ENCODE measurements around the gene MAP3K7CL.
A peak's percentile ranks its signal among the peaks of the same experiment; 100 is the strongest.
"Not testable (repeated sequence)": the region's sequence is repeated elsewhere in the genome, so short reads cannot be mapped to it uniquely, and the experiment has no call there.

MAP3K7CL gene

GRCh38 chr21:29151931-29152330 lies 21.5 kb downstream of the MAP3K7CL start:
- H3K9ac ChIP-seq (ENCODE audit: low read length in 5 of 5) = no peak overlapping the region
- H3K9me3 ChIP-seq (ENCODE audit: control insufficient read depth in 5 of 5, low read length in 5 of 5) = no peaks in the 10 kb centered on the region
- no peak overlapping the region for H3K27ac ChIP-seq (ENCODE audit: low read depth, low read length)
- no peaks in the 10 kb centered on the region for H3K27me3 ChIP-seq (ENCODE audit: control insufficient read depth in 5 of 5, insufficient read depth in 4 of 5, low read length in 5 of 5)
- no peak overlapping the region for H3K4me3 ChIP-seq (ENCODE audit: low read depth in 1 of 5, low read length in 5 of 5)
- no peaks in the 10 kb centered on the region for H3K36me3 ChIP-seq (ENCODE audit: control insufficient read depth in 5 of 5, insufficient read depth in 5 of 5, low read length in 5 of 5)
- peaks cover 0 to 27% (median 18%) of the 10 kb centered on the region in 5 donors for H3K4me1 ChIP-seq (ENCODE audit: control insufficient read depth in 5 of 5, insufficient read depth in 5 of 5, low read length in 5 of 5)

- H3K27me3 ChIP-seq (ENCODE audit: control insufficient read depth in 5 of 5, insufficient read depth in 4 of 5, low read length in 5 of 5) = no peaks in the 10 kb centered on the region
- no peak overlapping the region for H3K27ac ChIP-seq (ENCODE audit: low read depth, low read length)
- no peaks in the 10 kb centered on the region for H3K9me3 ChIP-seq (ENCODE audit: control insufficient read depth in 5 of 5, low read length in 5 of 5)
- H3K4me1 ChIP-seq (ENCODE audit: control insufficient read depth in 5 of 5, insufficient read depth in 5 of 5, low read length in 5 of 5) = peaks cover 0 to 27% (median 18%) of the 10 kb centered on the region in 5 donors
- no peak overlapping the region for H3K4me3 ChIP-seq (ENCODE audit: low read depth in 1 of 5, low read length in 5 of 5)
- no peaks in the 10 kb centered on the region for H3K36me3 ChIP-seq (ENCODE audit: control insufficient read depth in 5 of 5, insufficient read depth in 5 of 5, low read length in 5 of 5)
- H3K9ac ChIP-seq (ENCODE audit: low read length in 5 of 5) = no peak overlapping the region
Measured at GRCh38 chr21:29152916-29153315, 22.5 kb downstream of the MAP3K7CL start.

- Histone ChIP-seq H3K9ac (ENCODE audit: low read length in 5 of 5) (no peak overlapping the region), H3K4me3 (ENCODE audit: low read depth in 1 of 5, low read length in 5 of 5) (no peak overlapping the region), H3K9me3 (ENCODE audit: control insufficient read depth in 5 of 5, low read length in 5 of 5) (no peaks in the 10 kb centered on the region), H3K36me3 (ENCODE audit: control insufficient read depth in 5 of 5, insufficient read depth in 5 of 5, low read length in 5 of 5) (no peaks in the 10 kb centered on the region), H3K4me1 (ENCODE audit: control insufficient read depth in 5 of 5, insufficient read depth in 5 of 5, low read length in 5 of 5) (peaks cover 0 to 15% (median 8%) of the 10 kb centered on the region in 5 donors), H3K27ac (ENCODE audit: low read depth, low read length) (no peak overlapping the region), H3K27me3 (ENCODE audit: control insufficient read depth in 5 of 5, insufficient read depth in 4 of 5, low read length in 5 of 5) (no peaks in the 10 kb centered on the region)
Measured at GRCh38 chr21:29154270-29154669, 23.8 kb downstream of the MAP3K7CL start.

GRCh38 chr21:29155118-29155932 lies 24.9 kb downstream of the MAP3K7CL start:
- H3K27me3 ChIP-seq (ENCODE audit: control insufficient read depth in 5 of 5, insufficient read depth in 4 of 5, low read length in 5 of 5) = no peaks in the 10 kb centered on the region
- peak overlapping the region; percentile 49 to 61 (median 56) for H3K4me3 ChIP-seq (ENCODE audit: low read depth in 1 of 5, low read length in 5 of 5)
- H3K9ac ChIP-seq (ENCODE audit: low read length in 5 of 5) = peak overlapping the region in 1 of 5 donors; percentile 18
- no peaks in the 10 kb centered on the region for H3K36me3 ChIP-seq (ENCODE audit: control insufficient read depth in 5 of 5, insufficient read depth in 5 of 5, low read length in 5 of 5)
- H3K9me3 ChIP-seq (ENCODE audit: control insufficient read depth in 5 of 5, low read length in 5 of 5) = no peaks in the 10 kb centered on the region
- H3K27ac ChIP-seq (ENCODE audit: low read depth, low read length) = no peak overlapping the region
- H3K4me1 ChIP-seq (ENCODE audit: control insufficient read depth in 5 of 5, insufficient read depth in 5 of 5, low read length in 5 of 5) = peaks cover 0 to 14% (median 8%) of the 10 kb centered on the region in 5 donors

GRCh38 chr21:29155933-29156260 lies 25.5 kb downstream of the MAP3K7CL start:
- Histone ChIP-seq H3K9me3 (ENCODE audit: control insufficient read depth in 5 of 5, low read length in 5 of 5) (no peaks in the 10 kb centered on the region), H3K27ac (ENCODE audit: low read depth, low read length) (no peak overlapping the region), H3K9ac (ENCODE audit: low read length in 5 of 5) (peak overlapping the region in 1 of 5 donors; percentile 18), H3K36me3 (ENCODE audit: control insufficient read depth in 5 of 5, insufficient read depth in 5 of 5, low read length in 5 of 5) (no peaks in the 10 kb centered on the region), H3K27me3 (ENCODE audit: control insufficient read depth in 5 of 5, insufficient read depth in 4 of 5, low read length in 5 of 5) (no peaks in the 10 kb centered on the region), H3K4me1 (ENCODE audit: control insufficient read depth in 5 of 5, insufficient read depth in 5 of 5, low read length in 5 of 5) (peaks cover 0 to 14% (median 8%) of the 10 kb centered on the region in 5 donors), H3K4me3 (ENCODE audit: low read depth in 1 of 5, low read length in 5 of 5) (peak overlapping the region in 4 of 5 donors; percentile 49 to 61 (median 58))

- no peaks in the 10 kb centered on the region for H3K27me3 ChIP-seq (ENCODE audit: control insufficient read depth in 5 of 5, insufficient read depth in 4 of 5, low read length in 5 of 5)
- H3K4me1 ChIP-seq (ENCODE audit: control insufficient read depth in 5 of 5, insufficient read depth in 5 of 5, low read length in 5 of 5) = peaks cover 0 to 14% (median 8%) of the 10 kb centered on the region in 5 donors
- H3K9ac ChIP-seq (ENCODE audit: low read length in 5 of 5) = no peak overlapping the region
Measured at GRCh38 chr21:29157080-29157479, 26.6 kb downstream of the MAP3K7CL start.

GRCh38 chr21:29159842-29160241 lies 29.4 kb downstream of the MAP3K7CL start:
- Histone ChIP-seq H3K4me3 (ENCODE audit: low read depth in 1 of 5, low read length in 5 of 5) (no peak overlapping the region), H3K27me3 (ENCODE audit: control insufficient read depth in 5 of 5, insufficient read depth in 4 of 5, low read length in 5 of 5) (no peaks in the 10 kb centered on the region), H3K36me3 (ENCODE audit: control insufficient read depth in 5 of 5, insufficient read depth in 5 of 5, low read length in 5 of 5) (no peaks in the 10 kb centered on the region), H3K27ac (ENCODE audit: low read depth, low read length) (no peak overlapping the region), H3K4me1 (ENCODE audit: control insufficient read depth in 5 of 5, insufficient read depth in 5 of 5, low read length in 5 of 5) (peaks cover 0 to 27% (median 15%) of the 10 kb centered on the region in 5 donors), H3K9me3 (ENCODE audit: control insufficient read depth in 5 of 5, low read length in 5 of 5) (no peaks in the 10 kb centered on the region), H3K9ac (ENCODE audit: low read length in 5 of 5) (no peak overlapping the region)

More at GRCh38 chr21:29157080-29157479, 26.6 kb downstream of the MAP3K7CL start:
- H3K27ac ChIP-seq (ENCODE audit: low read depth, low read length) = no peak overlapping the region
- no peak overlapping the region for H3K4me3 ChIP-seq (ENCODE audit: low read depth in 1 of 5, low read length in 5 of 5)
- H3K36me3 ChIP-seq (ENCODE audit: control insufficient read depth in 5 of 5, insufficient read depth in 5 of 5, low read length in 5 of 5) = no peaks in the 10 kb centered on the region
- no peaks in the 10 kb centered on the region for H3K9me3 ChIP-seq (ENCODE audit: control insufficient read depth in 5 of 5, low read length in 5 of 5)

GRCh38 chr21:29162825-29163224 lies 32.4 kb downstream of the MAP3K7CL start:
- not testable (repeated sequence) for H3K27me3 ChIP-seq (ENCODE audit: control insufficient read depth in 5 of 5, insufficient read depth in 4 of 5, low read length in 5 of 5); H3K36me3 ChIP-seq (ENCODE audit: control insufficient read depth in 5 of 5, insufficient read depth in 5 of 5, low read length in 5 of 5); H3K4me3 ChIP-seq (ENCODE audit: low read depth in 1 of 5, low read length in 5 of 5); H3K9me3 ChIP-seq (ENCODE audit: control insufficient read depth in 5 of 5, low read length in 5 of 5)
- Histone ChIP-seq H3K4me1 (ENCODE audit: control insufficient read depth in 5 of 5, insufficient read depth in 5 of 5, low read length in 5 of 5) (peaks cover 0 to 19% (median 9%) of the 10 kb centered on the region in 5 donors), H3K27ac (ENCODE audit: low read depth, low read length) (peak overlapping the region; percentile 67), H3K9ac (ENCODE audit: low read length in 5 of 5) (peak overlapping the region in 1 of 5 donors; percentile 46)

- no peak overlapping the region for H3K4me3 ChIP-seq (ENCODE audit: low read depth in 1 of 5, low read length in 5 of 5)
- H3K4me1 ChIP-seq (ENCODE audit: control insufficient read depth in 5 of 5, insufficient read depth in 5 of 5, low read length in 5 of 5) = peaks cover 0 to 19% (median 9%) of the 10 kb centered on the region in 5 donors
- H3K9ac ChIP-seq (ENCODE audit: low read length in 5 of 5) = peak overlapping the region in 1 of 5 donors; percentile 46
- peak overlapping the region; percentile 67 for H3K27ac ChIP-seq (ENCODE audit: low read depth, low read length)
- H3K27me3 ChIP-seq (ENCODE audit: control insufficient read depth in 5 of 5, insufficient read depth in 4 of 5, low read length in 5 of 5) = no peaks in the 10 kb centered on the region
- no peaks in the 10 kb centered on the region for H3K9me3 ChIP-seq (ENCODE audit: control insufficient read depth in 5 of 5, low read length in 5 of 5)
- no peaks in the 10 kb centered on the region for H3K36me3 ChIP-seq (ENCODE audit: control insufficient read depth in 5 of 5, insufficient read depth in 5 of 5, low read length in 5 of 5)
Measured at GRCh38 chr21:29163341-29164115, 33.1 kb downstream of the MAP3K7CL start.
